ENCODE measurements around the gene NPAS3. TPM values are rescaled to one million over a fixed set of nuclear protein-coding genes. Genes with fewer than 3 reads are reported as not detected.

NPAS3 gene
- total RNA-seq: 0.15 and 0.32 TPM in 2 replicates

DNA sequence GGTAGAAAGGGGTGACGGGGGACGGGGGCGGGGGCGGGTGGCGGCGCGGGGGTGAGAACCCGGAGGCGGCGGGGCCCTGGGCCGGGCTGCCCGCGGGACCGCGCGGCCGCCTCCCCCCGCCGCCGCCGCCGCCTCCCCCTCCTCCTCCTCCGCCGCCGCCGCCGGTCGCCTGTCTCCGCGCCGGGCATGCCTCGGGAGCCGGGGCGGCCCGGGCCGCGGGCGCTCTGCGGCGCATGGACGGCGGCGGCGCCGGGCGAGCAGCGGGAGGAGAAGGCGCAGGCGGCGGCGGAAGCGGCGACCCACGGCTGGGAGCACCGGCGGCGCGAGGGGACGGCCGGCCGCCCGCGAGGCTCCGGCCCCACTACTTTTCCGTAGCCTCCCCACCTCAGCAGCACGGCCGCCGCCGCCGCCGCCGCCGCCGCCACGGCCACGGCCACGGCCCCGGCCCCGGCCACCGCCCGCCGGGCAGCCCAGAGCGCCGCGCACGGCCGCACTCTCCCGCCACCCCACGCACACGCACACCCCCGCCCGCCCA lies at the start of gene NPAS3:
NPAS3 (plus strand) TSS at position 161 of the 535 bp plus-strand sequence.

All from epithelial cell of umbilical artery (primary cell).